ENCODE data around the gene EPHA4.

Gene EPHA4

DNA sequence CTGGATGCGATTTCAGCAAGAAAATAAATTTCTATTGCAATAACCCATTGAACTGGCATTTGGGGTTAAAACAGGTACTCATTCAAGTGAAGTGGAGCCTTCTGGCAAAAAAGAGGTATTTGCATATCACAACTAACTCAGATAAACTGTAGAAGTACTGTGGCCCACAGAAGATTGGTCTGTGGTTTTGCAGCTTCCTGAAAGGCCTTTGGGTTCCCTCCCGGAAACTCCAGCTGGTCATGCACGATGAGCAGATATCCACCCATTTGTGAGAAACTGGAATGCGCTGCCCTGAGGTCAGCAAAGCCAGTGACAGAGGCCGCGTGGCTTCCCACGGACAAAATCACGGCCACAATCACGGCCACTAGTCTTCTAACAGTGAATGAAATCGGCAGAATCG lies 106.3 kb downstream of the EPHA4 start:
- no peaks in the 10 kb centered on the region for H3K9me3 Mint-ChIP-seq (ENCODE audit: low read depth)
- H3K27ac Mint-ChIP-seq = no peak overlapping the region
- peaks cover 5% of the 10 kb centered on the region for H3K27me3 Mint-ChIP-seq
- H3K36me3 Mint-ChIP-seq = no peaks in the 10 kb centered on the region
- H3K4me3 Mint-ChIP-seq = no peak overlapping the region
- peaks cover 11% of the 10 kb centered on the region for H3K4me1 Mint-ChIP-seq (ENCODE audit: low read depth)

DNA sequence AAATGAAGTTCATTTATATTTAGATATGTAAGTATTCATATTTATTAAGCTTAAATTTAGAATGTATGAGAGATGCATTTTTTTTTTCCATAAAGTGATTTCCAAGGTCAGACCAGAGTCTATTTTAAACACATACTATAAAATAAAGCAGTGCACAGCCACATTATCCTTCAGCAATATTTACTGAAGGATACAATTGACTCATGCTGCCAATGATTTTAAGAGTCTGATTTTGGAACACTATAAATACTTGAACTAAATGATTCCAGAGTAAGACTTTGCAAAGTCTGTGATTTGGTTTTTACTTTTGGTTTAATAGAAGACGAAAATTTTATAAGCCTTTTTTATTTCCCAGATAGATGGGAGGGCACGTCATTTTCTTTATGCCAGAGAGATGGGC lies 107.1 kb downstream of the EPHA4 start:
- H3K27ac Mint-ChIP-seq = no peak overlapping the region
- H3K36me3 Mint-ChIP-seq = peaks cover 1% of the 10 kb centered on the region
- H3K4me1 Mint-ChIP-seq (ENCODE audit: low read depth) = peaks cover 11% of the 10 kb centered on the region
- H3K4me3 Mint-ChIP-seq = no peak overlapping the region
- no peaks in the 10 kb centered on the region for H3K9me3 Mint-ChIP-seq (ENCODE audit: low read depth)
- peaks cover 8% of the 10 kb centered on the region for H3K27me3 Mint-ChIP-seq

DNA sequence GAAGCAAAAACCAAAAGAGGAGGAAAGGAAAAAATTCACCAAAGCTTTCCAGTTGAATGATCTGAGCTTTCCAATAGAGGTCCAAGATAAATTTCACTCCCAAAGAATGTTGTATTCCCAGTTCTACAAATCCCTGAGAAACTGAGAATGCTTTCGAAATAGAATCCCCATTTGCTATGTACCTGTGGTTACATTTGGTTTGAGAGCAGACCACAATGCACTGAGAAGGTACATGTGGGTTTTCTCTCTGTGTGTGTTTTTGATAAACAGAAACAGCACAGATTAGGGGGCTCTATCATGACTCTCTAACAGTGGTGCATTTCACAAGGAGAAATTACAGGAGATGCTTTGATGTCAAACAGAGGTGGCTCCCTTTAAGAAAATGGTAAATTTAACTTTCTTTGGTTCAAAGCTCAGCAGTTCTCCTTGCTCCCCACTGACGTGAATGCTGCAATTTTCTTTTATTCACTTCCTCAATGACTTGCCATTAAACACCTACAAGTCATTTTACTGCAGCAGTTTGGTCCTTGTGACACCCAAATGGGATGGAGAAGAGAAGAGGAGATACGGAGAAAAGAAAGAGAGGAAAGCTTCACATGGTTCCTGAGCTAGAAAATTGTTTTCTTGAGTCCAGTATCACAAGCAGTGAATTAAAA lies 108.7 kb downstream of the EPHA4 start:
- no peak overlapping the region for H3K4me3 Mint-ChIP-seq
- peaks cover 13% of the 10 kb centered on the region for H3K27me3 Mint-ChIP-seq
- H3K27ac Mint-ChIP-seq = no peak overlapping the region

DNA sequence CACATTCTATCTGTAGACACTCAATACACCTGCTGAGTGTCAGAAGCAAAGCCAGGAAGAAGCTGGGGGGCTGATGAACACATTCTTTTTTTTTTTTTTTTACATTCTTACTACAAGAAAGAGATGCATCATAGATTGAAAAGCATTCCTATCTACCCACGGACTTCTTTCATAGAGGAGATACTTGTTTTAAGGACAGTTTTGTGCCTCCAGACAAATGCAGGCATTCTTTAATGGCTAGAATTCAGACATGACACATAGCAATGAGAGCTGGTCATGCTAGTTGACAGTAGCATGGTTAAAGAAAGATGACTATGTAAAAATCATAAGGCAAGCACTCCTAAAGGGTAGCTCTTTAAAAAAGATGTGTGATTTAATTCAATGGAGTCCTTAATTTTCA lies 110.2 kb downstream of the EPHA4 start:
- Mint-ChIP-seq H3K36me3 (peaks cover 2% of the 10 kb centered on the region), H3K4me1 (ENCODE audit: low read depth) (peaks cover 11% of the 10 kb centered on the region), H3K27ac (no peak overlapping the region), H3K27me3 (peaks cover 13% of the 10 kb centered on the region), H3K4me3 (no peak overlapping the region), H3K9me3 (ENCODE audit: low read depth) (no peaks in the 10 kb centered on the region)

More for the DNA sequence above, 108.7 kb downstream of the EPHA4 start:
- H3K36me3 Mint-ChIP-seq = peaks cover 2% of the 10 kb centered on the region
- H3K9me3 Mint-ChIP-seq (ENCODE audit: low read depth) = no peaks in the 10 kb centered on the region
- H3K4me1 Mint-ChIP-seq (ENCODE audit: low read depth) = peaks cover 11% of the 10 kb centered on the region

DNA sequence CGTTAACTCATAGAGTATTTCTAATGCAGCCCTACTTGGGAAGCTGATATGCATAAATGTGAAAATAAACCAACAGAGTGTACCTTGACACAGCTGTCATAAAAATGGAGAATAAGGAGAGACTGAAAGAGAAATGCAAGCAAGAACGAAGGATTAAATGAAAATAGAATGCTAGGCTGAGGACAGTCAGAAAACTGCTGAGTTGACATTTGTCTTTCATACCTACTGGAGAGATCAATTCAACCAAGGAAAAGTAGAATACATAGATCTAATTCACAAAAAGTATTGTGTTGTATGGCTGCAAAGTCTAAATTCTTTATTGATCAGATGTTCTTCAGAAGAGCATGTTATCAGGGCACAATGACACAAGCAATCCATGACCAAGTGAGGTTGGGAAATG lies 112.0 kb downstream of the EPHA4 start:
- no peak overlapping the region for H3K27ac Mint-ChIP-seq
- peaks cover 13% of the 10 kb centered on the region for H3K27me3 Mint-ChIP-seq
- H3K4me3 Mint-ChIP-seq = no peak overlapping the region
- no peaks in the 10 kb centered on the region for H3K9me3 Mint-ChIP-seq (ENCODE audit: low read depth)
- peaks cover 11% of the 10 kb centered on the region for H3K4me1 Mint-ChIP-seq (ENCODE audit: low read depth)
- H3K36me3 Mint-ChIP-seq = peaks cover 2% of the 10 kb centered on the region

DNA sequence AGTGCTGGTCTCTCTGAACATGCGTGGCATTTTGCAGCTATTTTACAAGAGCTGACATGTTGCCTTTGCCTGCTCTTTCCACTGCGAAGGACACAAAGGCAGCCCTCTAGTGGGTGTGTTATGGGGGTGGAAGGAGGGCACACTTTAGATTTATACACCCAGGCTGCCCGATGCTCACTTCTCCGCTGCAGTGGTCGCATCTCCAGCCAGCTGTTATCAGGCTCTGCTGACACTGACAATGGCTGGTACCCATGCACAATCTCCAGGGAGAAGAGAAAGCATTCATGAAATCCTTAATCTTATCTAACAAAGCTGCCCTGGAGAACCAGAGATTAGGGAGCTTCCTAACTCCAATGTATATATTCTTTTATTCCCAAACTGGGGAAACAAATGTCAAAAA lies 113.5 kb downstream of the EPHA4 start:
- H3K4me3 Mint-ChIP-seq = no peak overlapping the region
- peaks cover 11% of the 10 kb centered on the region for H3K27me3 Mint-ChIP-seq
- no peaks in the 10 kb centered on the region for H3K9me3 Mint-ChIP-seq (ENCODE audit: low read depth)
- H3K36me3 Mint-ChIP-seq = peaks cover 2% of the 10 kb centered on the region
- no peak overlapping the region for H3K27ac Mint-ChIP-seq
- peaks cover 4% of the 10 kb centered on the region for H3K4me1 Mint-ChIP-seq (ENCODE audit: low read depth)

DNA sequence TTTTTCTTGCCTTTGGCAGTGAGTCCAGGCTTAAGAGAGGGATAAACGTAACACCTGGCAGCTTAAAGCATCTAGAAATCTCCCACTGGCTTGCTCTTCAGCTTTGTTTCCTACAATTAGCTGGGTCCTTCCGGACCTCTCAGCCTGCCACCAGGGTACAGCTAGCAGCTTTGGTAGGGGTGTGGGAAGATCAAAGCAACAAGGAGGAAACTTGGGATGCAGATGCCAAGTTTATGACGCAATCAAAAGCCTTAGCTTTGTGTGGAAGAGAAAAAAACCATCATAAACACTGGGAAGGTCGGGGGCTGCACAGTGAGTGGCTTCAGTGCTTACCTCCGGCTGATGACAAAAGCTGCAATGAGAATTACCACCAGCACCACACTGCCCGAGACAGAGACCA lies 116.9 kb downstream of the EPHA4 start:
- Mint-ChIP-seq H3K4me3 (no peak overlapping the region), H3K27ac (no peak overlapping the region), H3K27me3 (peaks cover 7% of the 10 kb centered on the region), H3K9me3 (ENCODE audit: low read depth) (no peaks in the 10 kb centered on the region), H3K4me1 (ENCODE audit: low read depth) (no peaks in the 10 kb centered on the region), H3K36me3 (peaks cover 2% of the 10 kb centered on the region)

DNA sequence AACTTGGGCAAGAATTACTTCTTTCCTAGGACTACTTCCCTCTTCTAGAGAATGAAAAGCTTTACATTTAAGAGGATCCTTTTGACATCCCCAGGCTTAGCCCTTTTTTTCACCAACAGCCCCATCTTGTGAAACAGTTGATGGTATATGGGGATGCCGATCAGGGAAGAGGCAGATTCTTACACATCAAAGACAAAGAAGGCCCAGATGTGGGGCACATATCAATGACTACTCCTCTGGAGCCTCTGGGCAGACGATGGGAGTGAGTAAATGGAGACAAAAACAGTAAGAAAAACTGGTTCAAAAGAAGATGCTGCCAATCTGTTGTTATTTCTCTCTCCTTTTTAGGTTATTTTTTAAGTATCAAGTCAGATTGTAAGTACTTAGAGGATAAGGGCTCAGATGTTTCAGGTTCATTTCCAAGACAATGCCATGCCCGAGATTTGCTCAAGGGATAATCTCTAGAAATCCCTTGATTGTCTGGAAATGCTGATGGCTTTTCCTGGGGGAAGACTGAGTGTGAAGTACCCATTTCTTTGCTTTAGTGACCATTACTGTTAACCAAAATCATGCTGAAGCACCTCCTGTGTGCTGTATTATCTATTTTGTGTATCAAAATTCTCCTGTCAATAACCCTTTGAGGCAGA lies 117.5 kb downstream of the EPHA4 start:
- Mint-ChIP-seq H3K27ac (no peak overlapping the region), H3K4me1 (ENCODE audit: low read depth) (no peaks in the 10 kb centered on the region), H3K36me3 (no peaks in the 10 kb centered on the region), H3K4me3 (no peak overlapping the region), H3K9me3 (ENCODE audit: low read depth) (no peaks in the 10 kb centered on the region), H3K27me3 (peaks cover 4% of the 10 kb centered on the region)

DNA sequence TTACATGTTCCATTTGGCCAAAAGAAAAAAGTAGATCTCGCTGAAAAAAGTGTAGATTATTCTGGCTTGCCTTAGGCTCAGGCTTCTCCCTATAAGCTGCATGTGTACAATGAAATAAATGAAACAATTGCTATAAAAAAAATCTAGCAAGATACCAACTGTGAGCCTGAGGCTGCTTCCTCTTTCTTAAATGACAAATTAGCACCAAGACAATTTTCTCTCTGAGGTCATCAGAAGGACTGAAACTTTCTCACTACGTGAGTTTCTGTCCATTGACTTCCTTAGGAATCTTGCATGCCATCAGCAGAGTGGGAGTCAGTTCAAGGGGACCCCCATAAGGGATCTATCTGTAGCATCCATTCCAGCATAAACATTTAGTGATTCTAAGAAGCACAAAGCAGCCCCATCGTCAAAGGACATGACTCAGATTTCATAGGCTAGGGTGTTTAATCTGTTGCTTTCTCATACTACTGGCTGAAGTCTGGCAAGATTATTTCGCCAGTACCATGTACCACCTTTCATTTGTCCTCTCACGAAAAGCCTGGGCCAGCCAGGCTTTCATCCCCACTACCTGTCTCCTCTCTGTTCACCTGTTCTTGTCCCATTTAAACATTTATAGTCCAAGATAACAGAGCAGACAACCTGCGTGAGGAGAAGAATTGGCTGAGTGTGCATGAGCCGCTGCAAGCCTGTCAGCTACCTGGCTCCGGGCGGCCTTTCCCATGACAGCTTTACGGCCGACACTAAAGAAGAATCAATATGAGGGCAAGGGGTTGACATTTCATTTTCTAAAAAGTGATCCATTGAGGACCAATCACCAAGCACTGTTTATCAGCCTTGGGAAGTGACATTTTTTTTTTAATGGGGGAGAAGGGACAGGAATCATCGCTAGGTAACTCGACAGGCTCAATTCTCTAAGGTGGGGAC lies 120.0 kb downstream of the EPHA4 start:
- Mint-ChIP-seq H3K4me3 (no peak overlapping the region), H3K27me3 (no peaks in the 10 kb centered on the region), H3K27ac (no peak overlapping the region), H3K9me3 (ENCODE audit: low read depth) (no peaks in the 10 kb centered on the region), H3K4me1 (ENCODE audit: low read depth) (no peaks in the 10 kb centered on the region), H3K36me3 (no peaks in the 10 kb centered on the region)

DNA sequence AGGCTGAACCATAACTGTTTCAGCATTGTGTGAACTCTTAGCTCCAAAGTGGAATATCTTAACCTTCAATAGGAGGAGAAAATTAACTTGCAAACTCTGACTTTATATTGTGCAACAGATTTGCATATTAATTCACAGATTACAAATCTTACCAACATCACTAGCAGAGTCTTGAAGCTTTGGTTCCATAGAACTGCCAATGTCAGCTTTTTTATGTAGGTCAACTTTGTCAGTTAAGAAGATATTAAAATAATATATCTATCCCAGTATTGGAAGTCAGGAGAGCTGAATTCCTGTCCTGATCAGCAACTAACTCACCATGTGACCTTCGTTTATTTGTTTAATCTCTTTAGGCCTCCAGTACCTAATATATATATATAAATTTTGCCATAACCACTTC lies 121.8 kb downstream of the EPHA4 start:
- H3K27me3 Mint-ChIP-seq = no peaks in the 10 kb centered on the region

DNA sequence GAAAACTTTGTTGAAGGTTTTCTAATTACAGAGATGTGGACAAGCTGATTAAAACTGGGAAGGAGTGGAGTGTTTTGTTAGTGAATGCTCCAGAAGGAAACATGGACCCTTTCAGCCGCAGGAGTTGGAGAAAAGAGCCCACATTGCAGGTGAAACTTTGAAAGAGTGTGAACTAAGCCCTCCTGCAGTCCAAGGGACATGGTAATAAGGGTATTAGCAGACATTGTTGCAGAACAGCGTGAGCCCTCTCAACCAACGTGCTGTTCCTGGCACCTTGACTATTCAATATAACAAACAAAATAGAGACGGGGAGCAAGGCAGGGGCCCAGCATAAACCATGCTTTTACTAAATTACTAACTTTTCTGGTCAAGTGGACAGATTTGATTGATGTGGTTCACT lies 122.7 kb downstream of the EPHA4 start:
- no peak overlapping the region for H3K4me3 Mint-ChIP-seq
- no peak overlapping the region for H3K27ac Mint-ChIP-seq
- H3K9me3 Mint-ChIP-seq (ENCODE audit: low read depth) = no peaks in the 10 kb centered on the region
- no peaks in the 10 kb centered on the region for H3K36me3 Mint-ChIP-seq
- no peaks in the 10 kb centered on the region for H3K27me3 Mint-ChIP-seq
- H3K4me1 Mint-ChIP-seq (ENCODE audit: low read depth) = no peaks in the 10 kb centered on the region

More for the DNA sequence above, 121.8 kb downstream of the EPHA4 start:
- Mint-ChIP-seq H3K36me3 (no peaks in the 10 kb centered on the region), H3K4me1 (ENCODE audit: low read depth) (no peaks in the 10 kb centered on the region), H3K4me3 (no peak overlapping the region), H3K27ac (no peak overlapping the region), H3K9me3 (ENCODE audit: low read depth) (no peaks in the 10 kb centered on the region)

DNA sequence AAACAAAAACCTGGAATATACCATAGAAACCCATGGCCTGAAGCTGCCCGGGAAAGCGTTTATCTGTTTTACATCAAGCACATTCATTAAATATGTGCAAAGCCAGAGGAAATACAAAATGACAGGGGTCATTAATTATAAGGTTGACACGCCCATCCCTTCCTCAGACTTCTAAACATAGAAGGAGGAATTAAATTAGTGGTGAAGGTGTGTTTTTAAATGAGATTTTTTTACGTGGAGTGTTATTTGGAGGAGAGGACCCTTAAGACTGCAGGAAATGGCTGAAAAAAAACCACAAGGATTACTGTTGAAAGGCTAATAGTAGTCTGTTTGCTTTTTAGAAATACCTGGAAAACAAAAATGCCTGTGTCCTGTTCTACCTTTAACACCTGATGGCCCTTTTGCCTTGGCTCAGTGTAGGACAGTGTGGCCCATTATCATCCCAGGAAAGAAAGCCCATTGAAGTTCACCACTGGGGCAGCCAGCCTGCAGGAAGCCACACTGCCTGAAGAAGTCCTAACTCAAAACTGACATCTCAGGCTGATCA lies 123.2 kb downstream of the EPHA4 start:
- H3K36me3 Mint-ChIP-seq = no peaks in the 10 kb centered on the region
- no peaks in the 10 kb centered on the region for H3K9me3 Mint-ChIP-seq (ENCODE audit: low read depth)
- no peaks in the 10 kb centered on the region for H3K4me1 Mint-ChIP-seq (ENCODE audit: low read depth)
- no peaks in the 10 kb centered on the region for H3K27me3 Mint-ChIP-seq
- no peak overlapping the region for H3K4me3 Mint-ChIP-seq
- no peak overlapping the region for H3K27ac Mint-ChIP-seq

DNA sequence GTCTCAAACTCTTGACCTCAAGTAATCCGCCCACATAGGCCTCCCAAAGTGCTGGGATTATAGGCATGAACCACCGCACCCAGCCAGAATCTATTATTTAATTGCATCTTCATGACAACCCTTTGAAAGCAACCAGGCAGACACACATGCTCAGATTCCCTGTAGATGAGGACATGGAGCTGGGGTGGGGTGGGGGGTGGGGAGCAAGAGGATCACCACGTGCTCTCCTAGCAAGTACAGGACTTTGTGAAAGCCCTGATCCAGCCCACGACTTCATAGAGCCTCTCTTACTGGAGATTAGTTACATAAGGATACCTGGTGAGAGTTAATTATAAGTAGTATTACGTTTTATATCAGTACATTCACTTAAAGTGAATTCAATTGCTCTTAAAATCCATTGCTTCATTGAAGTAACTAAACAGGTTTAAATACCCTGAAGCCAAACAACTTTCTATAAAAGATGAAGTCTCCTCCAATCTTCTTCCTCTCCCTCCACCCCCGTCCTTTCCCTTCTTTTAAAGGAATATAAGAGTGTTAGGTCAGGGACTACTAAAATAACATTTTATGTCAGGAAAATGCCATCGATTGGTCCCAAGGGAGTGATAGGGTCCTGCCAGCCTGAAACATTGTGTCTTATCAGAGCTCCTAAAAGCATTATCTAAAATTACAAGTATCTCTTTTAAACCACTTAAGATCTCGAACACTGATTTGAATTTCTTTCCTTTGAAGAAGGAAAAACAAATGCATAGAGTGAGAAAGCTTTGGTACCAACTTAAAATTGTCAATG lies 123.9 kb downstream of the EPHA4 start:
- H3K27me3 Mint-ChIP-seq = no peaks in the 10 kb centered on the region
- H3K4me1 Mint-ChIP-seq (ENCODE audit: low read depth) = no peaks in the 10 kb centered on the region
- no peaks in the 10 kb centered on the region for H3K9me3 Mint-ChIP-seq (ENCODE audit: low read depth)
- no peak overlapping the region for H3K4me3 Mint-ChIP-seq
- H3K27ac Mint-ChIP-seq = no peak overlapping the region
- H3K36me3 Mint-ChIP-seq = no peaks in the 10 kb centered on the region

DNA sequence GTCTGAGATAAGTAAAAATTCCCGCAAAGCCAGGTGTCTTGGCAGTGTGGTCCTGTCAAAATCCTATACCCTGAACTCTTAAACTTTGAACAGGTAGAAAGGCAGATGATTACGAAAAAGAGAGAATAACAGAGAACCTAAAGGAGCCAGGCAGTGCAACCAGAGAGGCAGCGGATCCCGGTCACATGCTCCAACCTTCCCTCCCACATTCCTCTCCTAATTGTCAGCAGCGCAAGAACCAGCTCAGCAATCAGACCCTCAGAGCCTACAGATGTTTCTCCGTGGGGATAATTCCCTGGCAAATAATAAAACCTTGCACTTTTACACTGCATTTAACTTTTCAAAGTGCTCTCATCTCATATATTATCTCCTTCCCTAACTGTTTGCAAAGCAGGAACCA lies 124.8 kb downstream of the EPHA4 start:
- Mint-ChIP-seq H3K9me3 (ENCODE audit: low read depth) (no peaks in the 10 kb centered on the region), H3K4me3 (no peak overlapping the region), H3K27ac (no peak overlapping the region), H3K36me3 (no peaks in the 10 kb centered on the region), H3K27me3 (no peaks in the 10 kb centered on the region), H3K4me1 (ENCODE audit: low read depth) (no peaks in the 10 kb centered on the region)

Measured in activated naive CD8-positive, alpha-beta T cell (primary cell).